NCI-H146 (cell line): Measurements from ENCODE around the gene NBAS.
"Not testable (repeated sequence)": the region's sequence is repeated elsewhere in the genome, so short reads cannot be mapped to it uniquely, and the experiment has no call there.

Experiments
- DNase-seq: peaks from one replicate; lab custom pipeline; 2025; lab: John Stamatoyannopoulos, UW

The NBAS gene

GRCh38 chr2:15260835-15261234 lies 300.3 kb downstream of the NBAS start:
- DNase-seq = peak; percentile 62

- DNase-seq = peak; percentile 42
Measured at GRCh38 chr2:15260196-15260595, 300.9 kb downstream of the NBAS start.

GRCh38 chr2:15259356-15259756 lies 301.8 kb downstream of the NBAS start:
- DNase-seq = peak; percentile 74

GRCh38 chr2:15258385-15258784 lies 302.7 kb downstream of the NBAS start:
- DNase-seq = not testable (repeated sequence)

- DNase-seq = no peak
Measured at GRCh38 chr2:15253835-15254286, 307.3 kb downstream of the NBAS start.

- DNase-seq = no peak
Measured at GRCh38 chr2:15253247-15253646, 307.9 kb downstream of the NBAS start.

GRCh38 chr2:15251753-15252152 lies 309.4 kb downstream of the NBAS start:
- DNase-seq = no peak

GRCh38 chr2:15250946-15251345 lies 310.2 kb downstream of the NBAS start:
- not testable (repeated sequence) for DNase-seq

- DNase-seq = no peak
Measured at GRCh38 chr2:15246870-15247269, 314.3 kb downstream of the NBAS start.

- DNase-seq = peak; percentile 48
Measured at GRCh38 chr2:15243762-15244161, 317.4 kb downstream of the NBAS start.

- DNase-seq = no peak
Measured at GRCh38 chr2:15242936-15243461, 318.1 kb downstream of the NBAS start.

GRCh38 chr2:15241929-15242328 lies 319.2 kb downstream of the NBAS start:
- no peak for DNase-seq

GRCh38 chr2:15241201-15241600 lies 319.9 kb downstream of the NBAS start:
- DNase-seq = no peak

- DNase-seq = no peak
Measured at GRCh38 chr2:15238028-15238427, 323.1 kb downstream of the NBAS start.

GRCh38 chr2:15230599-15231192 lies 330.4 kb downstream of the NBAS start:
- DNase-seq = no peak

GRCh38 chr2:15226661-15227060 lies 334.5 kb downstream of the NBAS start:
- no peak for DNase-seq

GRCh38 chr2:15225131-15225530 lies 336.0 kb downstream of the NBAS start:
- no peak for DNase-seq

- DNase-seq = no peak
Measured at GRCh38 chr2:15224641-15225040, 336.5 kb downstream of the NBAS start.

- DNase-seq = no peak
Measured at GRCh38 chr2:15223887-15224286, 337.2 kb downstream of the NBAS start.

- DNase-seq = no peak
Measured at GRCh38 chr2:15222856-15223255, 338.3 kb downstream of the NBAS start.

GRCh38 chr2:15220603-15221002 lies 340.5 kb downstream of the NBAS start:
- DNase-seq = no peak

GRCh38 chr2:15218423-15219086 lies 342.6 kb downstream of the NBAS start:
- DNase-seq = no peak

GRCh38 chr2:15212249-15212648 lies 348.9 kb downstream of the NBAS start:
- DNase-seq = no peak

GRCh38 chr2:15210542-15210941 lies 350.6 kb downstream of the NBAS start:
- not testable (repeated sequence) for DNase-seq
